HepG2 (cell line): Measurements from ENCODE around the gene RBM3. TPM values are rescaled to one million over a fixed set of nuclear protein-coding genes. Genes with fewer than 3 reads are reported as not detected.

Experiments
- ATAC-seq: fragments of 200-7000 bp; cut with Tn5 transposase; 3 replicates; pipeline ENCODE4 v1.9.1; 2020; ENCODE audit warnings: mild to moderate bottlenecking, moderate library complexity
- BruUV-seq: library from RNA; stranded (reverse); fragments of 400-500 nt; replicated peaks from 2 replicates; lab custom pipeline; 2021; lab: Mats Ljungman, UMichigan
- CTCF ChIA-PET: fragments of 300-600 bp; formaldehyde crosslinking; extraction: SDS; loops from one replicate; lab custom pipeline; 2021; ENCODE audit warnings: low total read pairs, inconsistent platforms, low intra/inter-chr PET ratio; lab: Yijun Ruan, JAX
- POLR2A ChIA-PET: fragments of 350-600 bp; sonication (Branson Sonifier 250); formaldehyde crosslinking; loops from one replicate; lab custom pipeline; 2020; ENCODE audit warnings: antibody characterized with exemption, inconsistent platforms; lab: Yijun Ruan, JAX
- DNase-seq: peaks from one replicate; pipeline ENCODE4 v3.0.0-alpha.2; 2015; ENCODE audit warnings: low spot score
- FAIRE-seq: peaks from 3 replicates; lab custom pipeline; 2011; peaks lifted over from hg19 to GRCh38; lab: Jason Lieb, UNC
- H2AFZ ChIP-seq: one replicate; pipeline ENCODE4 v1.6.1; 2011; ENCODE audit warnings: low read length, inconsistent platforms
- H3K27ac ChIP-seq: fragments of 300-600 bp; 3 replicates; pipeline ENCODE4 v1.8.0; 2011; ENCODE audit warnings: mixed run types, mild to moderate bottlenecking, mixed read lengths, low read length, inconsistent platforms; ENCODE audit not compliant: insufficient read depth; ENCODE audit errors: extremely low read length
- H3K27me3 ChIP-seq, 2 experiments: fragments of 200-600 bp in 1 of 2; 2 replicates in 1 of 2; 3 replicates in 1 of 2; pipeline versions ENCODE4 v1.6.0 to v1.8.0; 2011; ENCODE audit warnings: low read length in 2 of 2, mild to moderate bottlenecking in 2 of 2, moderate library complexity in 2 of 2, inconsistent platforms in 1 of 2; ENCODE audit not compliant: insufficient read depth in 2 of 2, control insufficient read depth in 1 of 2
- H3K36me3 ChIP-seq, 2 experiments: fragments of 200-600 bp in 1 of 2; replicated peaks in 1 of 2; 2 replicates in 1 of 2; 3 replicates in 1 of 2; pipeline versions ENCODE4 v1.5.1 to v1.8.0; 2011; ENCODE audit warnings: low read length in 2 of 2, inconsistent platforms in 1 of 2; ENCODE audit not compliant: insufficient read depth in 2 of 2, control insufficient read depth in 1 of 2
- H3K4me1 ChIP-seq: 2 replicates; pipeline ENCODE4 v1.5.1; 2012; ENCODE audit warnings: low read length, inconsistent platforms; ENCODE audit not compliant: insufficient read depth
- H3K4me2 ChIP-seq: 2 replicates; pipeline ENCODE4 v1.6.0; 2011; ENCODE audit warnings: low read depth, low read length, inconsistent platforms
- H3K4me3 ChIP-seq, 3 experiments: fragments of 200-600 bp in 1 of 3; sonication (generic), shearing (Covaris generic) in 1 of 3; replicated peaks in 1 of 3; 2 replicates each; pipeline ENCODE4 v1.5.1; 2011 to 2016; ENCODE audit warnings: low read length in 3 of 3, inconsistent platforms in 2 of 3, low read depth in 2 of 3, mild to moderate bottlenecking in 2 of 3, control low read depth in 1 of 3, mixed read lengths in 1 of 3; ENCODE audit not compliant: insufficient read depth in 1 of 3
- H3K79me2 ChIP-seq: one replicate; pipeline ENCODE4 v1.6.1; 2011; ENCODE audit warnings: low read length, inconsistent platforms; ENCODE audit not compliant: insufficient read depth
- H3K9ac ChIP-seq: 2 replicates; pipeline ENCODE4 v1.6.0; 2011; ENCODE audit warnings: mild to moderate bottlenecking, low read depth, low read length, inconsistent platforms; ENCODE audit not compliant: insufficient read depth
- H3K9me3 ChIP-seq: 2 replicates; pipeline ENCODE4 v1.5.1; 2012; ENCODE audit warnings: mild to moderate bottlenecking, low read length
- H4K20me1 ChIP-seq: 2 replicates; pipeline ENCODE4 v1.6.0; 2011; ENCODE audit warnings: inconsistent platforms, mild to moderate bottlenecking, low read length, moderate library complexity; ENCODE audit not compliant: insufficient read depth
- ETV5 ChIP-seq: IDR thresholded peaks from 2 replicates; pipeline ENCODE4 v1.6.1; 2018; ENCODE audit warnings: missing biosample characterization, missing genetic modification reagents, inconsistent platforms, borderline replicate concordance
- GATA4 ChIP-seq: sonication (generic); IDR thresholded peaks from 2 replicates; pipeline ENCODE4 v1.6.1; 2016; ENCODE audit warnings: antibody characterized with exemption, low read depth, borderline replicate concordance
- KLF16 ChIP-seq, 2 experiments: sonication (generic) in 1 of 2; formaldehyde crosslinking in 1 of 2; IDR thresholded peaks; 2 replicates each; pipeline versions ENCODE4 v1.6.1 to v1.8.0; 2016 to 2023; ENCODE audit warnings: missing genetic modification reagents in 2 of 2, missing compliant biosample characterization in 1 of 2
- KMT2A ChIP-seq: sonication (generic); formaldehyde crosslinking; IDR thresholded peaks from 2 replicates; pipeline ENCODE4 v1.4.0; 2020; ENCODE audit warnings: missing genetic modification reagents
- KMT2B ChIP-seq: IDR thresholded peaks from 2 replicates; pipeline ENCODE4 v1.6.1; 2016; ENCODE audit warnings: missing genetic modification reagents, missing compliant biosample characterization
- MTA3 ChIP-seq: sonication (generic); formaldehyde crosslinking; IDR thresholded peaks from 2 replicates; pipeline ENCODE4 v1.4.0; 2020; ENCODE audit warnings: missing genetic modification reagents
- YEATS4 ChIP-seq: sonication (generic); formaldehyde crosslinking; IDR thresholded peaks from 2 replicates; pipeline ENCODE4 v1.4.0; 2020; ENCODE audit warnings: missing genetic modification reagents, borderline replicate concordance
- ZNF101 ChIP-seq: sonication (generic); formaldehyde crosslinking; IDR thresholded peaks from 2 replicates; pipeline ENCODE4 v1.4.0; 2020; ENCODE audit warnings: mild to moderate bottlenecking, low read depth, missing genetic modification reagents, borderline replicate concordance
- ZNF280B ChIP-seq: sonication (generic); formaldehyde crosslinking; IDR thresholded peaks from 2 replicates; pipeline ENCODE4 v1.5.0; 2020; ENCODE audit warnings: missing genetic modification reagents, mild to moderate bottlenecking, borderline replicate concordance
- ZNF512B ChIP-seq: sonication (generic); formaldehyde crosslinking; IDR thresholded peaks from 2 replicates; pipeline ENCODE4 v1.5.1; 2020; ENCODE audit warnings: missing genetic modification reagents, mild to moderate bottlenecking, borderline replicate concordance
- ZNF615 ChIP-seq: sonication (generic); formaldehyde crosslinking; IDR thresholded peaks from 2 replicates; pipeline ENCODE4 v1.5.0; 2020; ENCODE audit warnings: mild to moderate bottlenecking, missing genetic modification reagents, borderline replicate concordance
- ZNF709 ChIP-seq: sonication (generic); formaldehyde crosslinking; IDR thresholded peaks from 2 replicates; pipeline ENCODE4 v1.5.0; 2020; ENCODE audit warnings: mild to moderate bottlenecking, missing genetic modification reagents
- ZNF777 ChIP-seq: sonication (generic); formaldehyde crosslinking; IDR thresholded peaks from 2 replicates; pipeline ENCODE4 v1.4.0; 2020; ENCODE audit warnings: missing genetic modification reagents
- ZSCAN21 ChIP-seq: sonication (generic); formaldehyde crosslinking; IDR thresholded peaks from 2 replicates; pipeline ENCODE4 v1.8.0; 2022; ENCODE audit warnings: mild to moderate bottlenecking, missing genetic modification reagents, moderate library complexity, borderline replicate concordance
- WGBS: methylation state at CpG from one replicate; pipeline ENCODE4 v1.1.6; 2017; ENCODE audit warnings: low lambda C conversion rate; 5-methylcytosine and 5-hydroxymethylcytosine counted together
- in situ Hi-C: cut with HindIII; loops from 2 replicates; pipeline ENCODE4 v1.10.0; 2017; ENCODE audit warnings: low pct_unique_long_range_greater_than_20kb; ENCODE audit not compliant: extremely low pct_ligation_motif_present
- intact Hi-C: fragments of 100-400 bp; cut with micrococcal nuclease; formaldehyde crosslinking; loops from one replicate; pipeline ENCODE4 v1.10.0; 2022; ENCODE audit not compliant: unreplicated experiment
- polyA plus RNA-seq, 8 experiments: library from polyadenylated mRNA; depleted of rRNA in 3 of 8; stranded (reverse) in 7 of 8; unstranded in 1 of 8; fragments of >200 nt; fragmentation: Illumina TruSeq in 4 of 8; extraction: Trizol in 4 of 8; gene quantifications; 2 replicates each; pipeline versions ENCODE4 v1.2.1 to v1.2.3, GENCODE V29; 2011 to 2016; ENCODE audit warnings: low read depth in 4 of 8, missing spikeins in 1 of 8, mixed read lengths in 1 of 8; ENCODE audit not compliant: insufficient read depth in 1 of 8
- total RNA-seq, 5 experiments: library from RNA; depleted of rRNA; stranded (reverse); fragments of >200 nt; fragmentation: Illumina TruSeq; extraction: Trizol; gene quantifications; 2 replicates each; pipeline ENCODE4 v1.2.3, GENCODE V29; 2016; ENCODE audit warnings: low read depth in 1 of 5

The RBM3 gene
- total and polyA plus RNA-seq, 2 of the 13 experiments (the other 11 are each of a cell fraction or from before 2014, with no cell fraction given): 123 to 182 TPM

GRCh38 chrX:48530736-48531135 lies 43.5 kb upstream of the RBM3 start:
- ChIA-PET CTCF (no interaction called here), POLR2A (interaction anchor here (1.7 to 2.1 kb wide), 2 partner anchors 8 to 9 kb away, joined by 4 to 6 read pairs; partner anchors contain the start of gene EBP)
- Histone ChIP-seq H4K20me1 (no peaks in the 10 kb centered on the region), H2AFZ (no peak overlapping the region), H3K27ac (no peak overlapping the region), H3K4me2 (no peak overlapping the region), H3K36me3 (peaks cover 1 to 12% of the 10 kb centered on the region in 2 experiments; a peak in 2 of 5 replicates), H3K27me3 (no peaks in the 10 kb centered on the region), H3K9me3 (no peaks in the 10 kb centered on the region), H3K9ac (no peak overlapping the region), H3K4me1 (peaks cover 6% of the 10 kb centered on the region), H3K4me3 (no peak overlapping the region), H3K79me2 (no peaks in the 10 kb centered on the region)
- intact Hi-C loops (loop anchor here (10.0 kb wide), 1 partner anchor 56 kb away; the partner anchor contains the start of genes FTSJ1 and SLC38A5), in situ Hi-C loops (no loop called here)
- TF ChIP-seq ZNF709 (no peak), ZNF615 (CRISPR knock-in tag) (no peak), YEATS4 (CRISPR knock-in tag) (no peak), KMT2B (CRISPR knock-in tag) (no peak), KMT2A (no peak), ETV5 (CRISPR knock-in tag) (no peak), ZSCAN21 (CRISPR knock-in tag) (no peak), KLF16 (CRISPR knock-in tag; IDR thresholded peaks at IDR 0.05) (no peak), MTA3 (CRISPR knock-in tag) (no peak), GATA4 (no peak), ZNF777 (CRISPR knock-in tag) (no peak), ZNF101 (CRISPR knock-in tag) (no peak), ZNF512B (no peak), ZNF280B (CRISPR knock-in tag) (no peak)
- 97% methylated on average over 3 of the region's 3 CpGs for WGBS
- FAIRE-seq (no peak), DNase-seq (no peak), ATAC-seq (no peak)
- no TSS peak for BruUV-seq
